HFF-Myc (cell line): ENCODE data around the gene CPT1A.

Experiments
- DNase-seq: peaks from one replicate; pipeline ENCODE4 v3.0.0-alpha.2; 2011; ENCODE audit warnings: low read depth; ENCODE audit errors: extremely low read depth
- H3K4me3 ChIP-seq: replicated peaks from 2 replicates; pipeline ENCODE4 v1.5.1; 2011; ENCODE audit warnings: low read depth, mild to moderate bottlenecking, control low read depth, low read length
- TF ChIP-seq, protein P1 (sequence below): IDR thresholded peaks from 2 replicates; pipeline ENCODE4 v1.5.1; 2012; ENCODE audit warnings: mild to moderate bottlenecking, low read depth, low read length, control low read depth; ENCODE audit errors: missing control alignments

CPT1A gene

DNA sequence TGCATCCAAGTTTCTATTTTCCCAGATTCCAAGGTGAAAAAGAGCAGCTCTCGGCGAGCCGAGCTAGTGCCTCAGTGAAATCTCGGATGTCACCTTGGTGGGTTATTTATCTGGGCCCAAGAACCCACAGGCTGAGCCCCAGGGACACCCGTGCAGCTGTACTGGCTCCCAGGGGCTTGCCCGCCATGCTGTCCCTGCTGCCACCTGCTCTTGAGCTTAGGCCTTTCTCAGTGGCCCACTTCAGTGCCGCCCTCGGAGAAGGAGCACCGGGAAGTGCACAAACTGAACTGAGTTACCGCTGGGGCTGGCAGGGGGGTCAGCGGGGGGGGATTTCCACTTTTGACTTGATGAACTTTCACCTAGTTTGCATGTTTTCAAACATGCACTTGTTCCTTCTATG lies 27.9 kb downstream of the CPT1A start:
- no peak for DNase-seq
- TF ChIP-seq, protein P1, sequence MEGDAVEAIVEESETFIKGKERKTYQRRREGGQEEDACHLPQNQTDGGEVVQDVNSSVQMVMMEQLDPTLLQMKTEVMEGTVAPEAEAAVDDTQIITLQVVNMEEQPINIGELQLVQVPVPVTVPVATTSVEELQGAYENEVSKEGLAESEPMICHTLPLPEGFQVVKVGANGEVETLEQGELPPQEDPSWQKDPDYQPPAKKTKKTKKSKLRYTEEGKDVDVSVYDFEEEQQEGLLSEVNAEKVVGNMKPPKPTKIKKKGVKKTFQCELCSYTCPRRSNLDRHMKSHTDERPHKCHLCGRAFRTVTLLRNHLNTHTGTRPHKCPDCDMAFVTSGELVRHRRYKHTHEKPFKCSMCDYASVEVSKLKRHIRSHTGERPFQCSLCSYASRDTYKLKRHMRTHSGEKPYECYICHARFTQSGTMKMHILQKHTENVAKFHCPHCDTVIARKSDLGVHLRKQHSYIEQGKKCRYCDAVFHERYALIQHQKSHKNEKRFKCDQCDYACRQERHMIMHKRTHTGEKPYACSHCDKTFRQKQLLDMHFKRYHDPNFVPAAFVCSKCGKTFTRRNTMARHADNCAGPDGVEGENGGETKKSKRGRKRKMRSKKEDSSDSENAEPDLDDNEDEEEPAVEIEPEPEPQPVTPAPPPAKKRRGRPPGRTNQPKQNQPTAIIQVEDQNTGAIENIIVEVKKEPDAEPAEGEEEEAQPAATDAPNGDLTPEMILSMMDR, result no peak
- no peak overlapping the region for H3K4me3 ChIP-seq

DNA sequence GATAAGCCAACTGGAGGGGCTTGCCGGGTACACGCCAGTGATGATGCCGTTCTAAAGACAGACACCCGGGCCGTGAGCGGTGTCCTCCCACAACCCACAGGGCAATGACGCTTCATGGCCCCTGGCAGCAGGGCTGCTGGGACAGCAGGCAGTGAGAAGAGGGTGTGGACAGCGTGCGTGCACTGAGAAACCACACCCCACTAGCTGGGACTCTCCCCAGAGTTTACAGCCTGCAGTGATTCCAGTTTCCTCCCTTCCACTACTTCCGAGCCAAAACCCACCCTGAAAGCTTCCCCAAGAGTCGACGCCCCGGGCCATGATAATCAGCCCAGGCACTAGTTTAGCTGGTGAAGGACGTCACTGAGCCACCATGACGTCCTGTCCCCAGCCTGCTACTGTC lies 29.2 kb downstream of the CPT1A start:
- DNase-seq, result no peak
- no peak overlapping the region for H3K4me3 ChIP-seq
- TF ChIP-seq, protein P1, result no peak

DNA sequence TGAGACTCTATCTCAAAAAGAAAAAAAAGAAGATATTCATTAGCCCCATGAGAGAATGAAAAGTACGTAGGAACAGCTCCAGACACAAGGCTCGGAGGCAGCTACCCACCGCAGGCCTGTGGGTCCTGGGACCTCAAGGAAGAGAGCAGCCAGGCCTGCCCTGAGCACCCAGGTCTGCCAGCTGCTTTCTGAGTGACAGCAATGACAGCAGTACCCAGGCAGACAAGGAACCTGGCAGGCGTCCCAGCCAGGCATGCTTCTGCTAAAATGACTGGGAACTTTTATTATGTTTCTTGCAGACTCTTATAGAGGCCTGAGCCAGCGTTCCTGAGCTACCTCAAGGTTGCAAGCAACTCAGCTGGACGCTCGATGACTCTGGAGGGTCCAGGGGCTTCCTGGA lies 31.6 kb downstream of the CPT1A start:
- no peak for DNase-seq
- no peak overlapping the region for H3K4me3 ChIP-seq
- TF ChIP-seq, protein P1, result no peak

DNA sequence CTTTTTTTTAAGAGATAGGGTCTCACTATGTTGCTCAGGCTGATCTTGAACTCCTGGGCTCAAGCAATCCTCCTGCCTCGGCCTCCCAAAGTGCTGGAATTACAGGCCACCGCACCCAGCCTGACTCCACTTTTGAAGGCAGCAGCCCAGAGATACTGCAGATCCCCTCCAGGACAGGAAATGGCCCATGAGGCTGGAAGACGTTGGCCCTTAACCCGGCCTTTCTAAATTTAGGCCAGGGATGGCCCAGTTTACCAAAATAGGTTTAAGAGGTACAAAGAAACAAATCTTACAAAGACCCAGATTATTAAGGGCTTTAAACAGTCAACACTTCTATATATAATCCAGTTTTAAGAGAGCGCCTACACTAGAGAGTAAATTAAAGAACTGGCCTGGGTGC lies 32.2 kb downstream of the CPT1A start:
- H3K4me3 ChIP-seq, result no peak overlapping the region
- no peak for DNase-seq
- TF ChIP-seq, protein P1, result no peak

DNA sequence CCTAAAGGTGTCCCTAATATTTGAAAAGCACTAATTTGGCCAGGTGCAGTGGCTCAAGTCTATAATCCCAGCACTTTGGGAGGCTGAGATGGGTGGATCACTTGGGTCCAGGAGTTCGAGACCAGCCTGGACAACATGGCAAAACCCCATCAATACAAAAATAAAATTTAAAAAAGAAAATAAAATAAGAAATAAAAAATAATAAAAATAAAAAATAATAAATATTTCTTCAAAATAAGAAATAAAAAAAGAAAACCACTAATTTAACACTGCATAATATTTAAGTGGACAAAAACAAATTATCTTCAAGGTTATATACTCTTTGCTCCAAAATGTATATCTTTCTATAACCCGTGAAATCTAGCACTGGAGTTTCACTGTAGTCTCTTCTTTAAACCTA lies 32.9 kb downstream of the CPT1A start:
- TF ChIP-seq, protein P1, result no peak
- H3K4me3 ChIP-seq, result no peak overlapping the region
- no peak for DNase-seq

DNA sequence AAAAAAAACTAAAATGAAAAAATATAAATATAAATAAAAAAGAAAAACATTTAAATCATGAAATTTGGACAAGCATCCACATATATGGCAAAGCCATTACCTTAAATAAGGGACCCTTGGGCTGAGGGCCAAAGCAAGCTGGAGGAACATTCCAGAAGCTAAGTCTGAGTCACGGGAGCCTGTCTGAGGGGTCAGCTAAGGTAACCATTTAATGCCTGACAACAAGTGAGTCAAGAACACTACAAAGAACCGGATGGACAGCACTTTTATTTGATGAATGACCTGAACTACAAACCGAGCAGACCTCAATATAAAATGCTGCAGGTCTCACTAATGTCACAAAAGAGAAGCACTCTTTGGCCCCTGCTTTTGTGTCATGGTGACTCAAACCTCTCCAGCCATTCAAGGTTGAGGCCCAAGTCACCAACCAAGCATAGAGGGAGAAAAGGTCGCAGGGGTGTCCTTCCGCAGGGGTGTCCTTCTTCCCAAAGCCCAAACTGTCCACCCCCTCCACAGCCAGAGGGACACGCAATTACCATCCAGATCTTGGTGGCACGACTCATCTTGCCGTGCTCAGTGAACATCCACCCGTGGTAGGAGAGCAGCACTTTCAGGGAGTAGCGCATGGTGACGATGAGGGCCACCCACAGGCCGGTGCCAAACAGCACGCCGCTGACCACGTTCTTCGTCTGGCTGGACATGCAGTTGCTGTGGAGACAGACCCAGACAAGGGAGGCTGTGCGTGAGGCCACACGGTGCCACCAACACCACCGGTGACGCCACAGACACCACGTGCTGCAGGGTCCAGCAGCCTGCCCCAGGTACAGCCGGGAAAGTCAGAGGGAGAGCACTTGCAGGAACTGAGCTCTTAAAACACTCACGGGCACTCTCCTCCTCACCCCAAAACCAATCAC lies 34.5 kb downstream of the CPT1A start:
- no peak for DNase-seq
- H3K4me3 ChIP-seq, result no peak overlapping the region
- TF ChIP-seq, protein P1, result no peak
